ENCODE data around the gene WNT10A. TPM values are rescaled to one million over a fixed set of nuclear protein-coding genes. Genes with fewer than 3 reads are reported as not detected.

WNT10A gene
- total RNA-seq, 1 donor from 2014 or later, result not detected

DNA sequence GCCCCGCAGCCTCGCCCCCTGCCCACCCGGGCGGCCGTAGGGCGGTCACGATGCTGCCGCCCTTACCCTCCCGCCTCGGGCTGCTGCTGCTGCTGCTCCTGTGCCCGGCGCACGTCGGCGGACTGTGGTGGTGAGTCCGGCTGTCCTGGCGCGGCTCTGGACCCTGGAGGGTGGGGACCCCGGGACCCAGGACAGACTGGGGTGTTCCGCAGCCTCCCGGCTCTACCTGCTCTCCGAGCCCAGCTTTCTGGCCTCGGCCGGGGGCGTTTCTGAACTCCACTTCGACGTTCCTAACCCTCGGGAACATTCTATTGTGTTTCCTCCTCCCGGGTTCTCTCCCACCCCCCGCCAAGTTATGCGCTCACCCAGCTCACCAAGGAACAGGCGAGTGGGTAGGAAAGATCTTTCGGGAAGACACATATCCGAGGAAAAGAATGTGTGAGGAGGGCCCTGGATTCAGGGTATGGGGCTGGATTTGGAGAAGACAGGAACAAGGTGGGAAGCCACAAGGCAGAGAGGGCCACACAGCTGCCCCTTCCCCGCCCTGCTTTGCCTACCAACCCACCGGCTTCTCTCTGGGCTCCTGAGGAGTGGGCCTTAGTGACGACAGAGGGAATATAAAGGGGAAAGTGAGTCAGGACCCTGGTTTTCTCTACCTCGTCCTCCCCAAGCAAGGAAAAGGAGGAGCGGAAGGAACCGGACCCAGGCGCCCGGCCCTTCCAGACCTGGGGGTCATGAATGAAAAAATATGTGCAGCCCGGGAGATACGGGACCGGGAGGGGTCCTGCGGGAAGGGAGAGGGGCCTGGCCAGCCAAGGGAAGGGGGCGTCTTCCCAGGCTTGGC is 20.4 kb upstream of the WNT10A start:
- peaks cover 19% of the 10 kb centered on the region for H3K4me1 ChIP-seq
- peak overlapping the region; percentile 72 for H2AFZ ChIP-seq (replicated peaks)
- no peaks in the 10 kb centered on the region for H3K79me2 ChIP-seq (ENCODE audit: low read depth)
- H3K9me3 Mint-ChIP-seq, result peaks cover 2% of the 10 kb centered on the region
- peak overlapping the region; percentile 81 for H3K4me3 Mint-ChIP-seq
- H3K4me3 ChIP-seq, result peak overlapping the region; percentile 46
- peak overlapping the region; percentile 86 for H3K4me2 ChIP-seq
- no peak overlapping the region for H3K9ac ChIP-seq
- no peaks in the 10 kb centered on the region for H3K36me3 Mint-ChIP-seq
- H3K27ac ChIP-seq, result no peak overlapping the region
- H3K4me1 Mint-ChIP-seq, result peaks cover 20% of the 10 kb centered on the region
- H3K27ac Mint-ChIP-seq, result no peak overlapping the region
- no peaks in the 10 kb centered on the region for H3K36me3 ChIP-seq
- peak; percentile 89 for TF ChIP-seq EZH2 (IDR thresholded peaks at IDR 0.05)
- peak; percentile 73 for TF ChIP-seq EZH2phosphoT487 (IDR thresholded peaks at IDR 0.05)
- TF ChIP-seq, protein P1, sequence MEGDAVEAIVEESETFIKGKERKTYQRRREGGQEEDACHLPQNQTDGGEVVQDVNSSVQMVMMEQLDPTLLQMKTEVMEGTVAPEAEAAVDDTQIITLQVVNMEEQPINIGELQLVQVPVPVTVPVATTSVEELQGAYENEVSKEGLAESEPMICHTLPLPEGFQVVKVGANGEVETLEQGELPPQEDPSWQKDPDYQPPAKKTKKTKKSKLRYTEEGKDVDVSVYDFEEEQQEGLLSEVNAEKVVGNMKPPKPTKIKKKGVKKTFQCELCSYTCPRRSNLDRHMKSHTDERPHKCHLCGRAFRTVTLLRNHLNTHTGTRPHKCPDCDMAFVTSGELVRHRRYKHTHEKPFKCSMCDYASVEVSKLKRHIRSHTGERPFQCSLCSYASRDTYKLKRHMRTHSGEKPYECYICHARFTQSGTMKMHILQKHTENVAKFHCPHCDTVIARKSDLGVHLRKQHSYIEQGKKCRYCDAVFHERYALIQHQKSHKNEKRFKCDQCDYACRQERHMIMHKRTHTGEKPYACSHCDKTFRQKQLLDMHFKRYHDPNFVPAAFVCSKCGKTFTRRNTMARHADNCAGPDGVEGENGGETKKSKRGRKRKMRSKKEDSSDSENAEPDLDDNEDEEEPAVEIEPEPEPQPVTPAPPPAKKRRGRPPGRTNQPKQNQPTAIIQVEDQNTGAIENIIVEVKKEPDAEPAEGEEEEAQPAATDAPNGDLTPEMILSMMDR (IDR thresholded peaks at IDR 0.05), result no peak
- peaks cover 17% of the 10 kb centered on the region for H3F3A ChIP-seq (ENCODE audit: low read depth)
- peaks cover 84% of the 10 kb centered on the region for H3K27me3 Mint-ChIP-seq (ENCODE audit: insufficient read depth, low read depth)
- H3K27me3 ChIP-seq, result peaks cover 100% of the 10 kb centered on the region
- peaks cover 35% of the 10 kb centered on the region for H4K20me1 ChIP-seq (ENCODE audit: low read depth)
- no peak for DNase-seq (ENCODE audit: low spot score)
- no peaks in the 10 kb centered on the region for H3K9me3 ChIP-seq (ENCODE audit: low read depth)

GRCh38 chr2:218860950-218861381 is 19.7 kb upstream of the WNT10A start:
- Histone ChIP-seq H3K79me2 (ENCODE audit: low read depth) (no peaks in the 10 kb centered on the region), H3K4me3 (peak overlapping the region; percentile 46), H3K27ac (no peak overlapping the region), H3K4me1 (peaks cover 19% of the 10 kb centered on the region), H3K9me3 (ENCODE audit: low read depth) (no peaks in the 10 kb centered on the region), H3K9ac (no peak overlapping the region), H3K27me3 (peaks cover 100% of the 10 kb centered on the region), H2AFZ (replicated peaks) (no peak overlapping the region), H3F3A (ENCODE audit: low read depth) (peaks cover 17% of the 10 kb centered on the region), H3K4me2 (peak overlapping the region; percentile 86), H4K20me1 (ENCODE audit: low read depth) (peaks cover 35% of the 10 kb centered on the region), H3K36me3 (no peaks in the 10 kb centered on the region)
- Mint-ChIP-seq H3K4me1 (peaks cover 20% of the 10 kb centered on the region), H3K4me3 (peak overlapping the region; percentile 60), H3K36me3 (no peaks in the 10 kb centered on the region), H3K9me3 (peaks cover 2% of the 10 kb centered on the region), H3K27ac (no peak overlapping the region), H3K27me3 (ENCODE audit: insufficient read depth, low read depth) (peaks cover 80% of the 10 kb centered on the region)
- TF ChIP-seq, protein P1 (IDR thresholded peaks at IDR 0.05), result no peak
- no peak for TF ChIP-seq EZH2 (IDR thresholded peaks at IDR 0.05)
- no peak for TF ChIP-seq EZH2phosphoT487 (IDR thresholded peaks at IDR 0.05)
- DNase-seq (ENCODE audit: low spot score), result peak; percentile 97

DNA sequence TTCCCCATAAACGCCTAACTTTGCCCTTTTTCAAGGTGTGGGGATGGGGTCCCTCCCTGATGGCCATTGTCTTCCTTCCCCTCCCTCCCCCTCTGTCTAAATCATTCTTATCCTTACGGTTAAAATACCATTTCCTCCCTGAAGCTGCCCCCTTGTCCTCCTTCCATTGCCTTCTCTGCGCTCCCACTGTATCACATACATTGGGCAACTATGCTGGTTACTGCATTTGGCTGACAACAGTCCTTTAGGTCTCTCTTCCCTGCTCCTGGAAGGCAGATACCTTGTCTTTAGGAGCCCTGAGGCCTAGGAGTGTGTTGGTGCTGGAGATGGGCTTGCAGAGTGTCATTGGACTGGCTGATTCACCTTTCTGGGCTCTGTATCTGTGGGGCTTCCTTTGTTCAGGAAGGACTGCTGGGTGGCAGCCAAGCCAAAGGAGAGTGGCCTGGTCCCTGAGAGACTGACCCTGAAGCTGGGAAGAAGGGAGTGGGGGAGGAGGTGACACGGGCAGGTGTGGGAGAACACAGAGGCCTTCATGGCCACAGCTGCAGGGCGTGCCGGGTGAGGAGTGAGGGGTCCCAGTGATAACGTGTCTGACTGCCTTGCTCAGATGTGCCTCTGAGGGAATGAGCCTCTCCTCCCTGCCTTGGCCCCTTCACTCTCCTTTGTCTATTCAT is 18.9 kb upstream of the WNT10A start:
- Histone ChIP-seq H3F3A (ENCODE audit: low read depth) (peaks cover 17% of the 10 kb centered on the region), H3K36me3 (no peaks in the 10 kb centered on the region), H3K9me3 (ENCODE audit: low read depth) (no peaks in the 10 kb centered on the region), H3K27me3 (peaks cover 100% of the 10 kb centered on the region), H4K20me1 (ENCODE audit: low read depth) (peaks cover 35% of the 10 kb centered on the region), H3K9ac (no peak overlapping the region), H3K4me1 (peaks cover 19% of the 10 kb centered on the region), H2AFZ (replicated peaks) (no peak overlapping the region), H3K4me3 (no peak overlapping the region), H3K4me2 (no peak overlapping the region), H3K27ac (no peak overlapping the region), H3K79me2 (ENCODE audit: low read depth) (no peaks in the 10 kb centered on the region)
- Mint-ChIP-seq H3K4me3 (no peak overlapping the region), H3K36me3 (no peaks in the 10 kb centered on the region), H3K4me1 (peaks cover 20% of the 10 kb centered on the region), H3K27ac (no peak overlapping the region), H3K27me3 (ENCODE audit: insufficient read depth, low read depth) (peaks cover 76% of the 10 kb centered on the region), H3K9me3 (peaks cover 2% of the 10 kb centered on the region)
- no peak for TF ChIP-seq EZH2phosphoT487 (IDR thresholded peaks at IDR 0.05)
- TF ChIP-seq EZH2 (IDR thresholded peaks at IDR 0.05), result no peak
- no peak for DNase-seq (ENCODE audit: low spot score)
